Glomerular endothelial cell (primary cell): Measurements from ENCODE around the gene TRIO. TPM values are rescaled to one million over a fixed set of nuclear protein-coding genes. Genes with fewer than 3 reads are reported as not detected.

Source experiments
- DNase-seq: peaks from one replicate; pipeline ENCODE4 v3.0.0-alpha.2; 2011; ENCODE audit warnings: low read depth, low spot score; ENCODE audit errors: extremely low read depth
- total RNA-seq: library from RNA; depleted of rRNA; stranded (reverse); fragments of >200 nt; gene quantifications from 2 replicates; pipeline ENCODE4 v1.2.3, GENCODE V29; 2015

Gene TRIO
- total RNA-seq, 1 donor from 2014 or later: 304 TPM

- no peak for DNase-seq
Measured at GRCh38 chr5:14442536-14442935, 299.4 kb downstream of the TRIO start.

GRCh38 chr5:14443671-14444093 lies 300.5 kb downstream of the TRIO start:
- no peak for DNase-seq

DNA sequence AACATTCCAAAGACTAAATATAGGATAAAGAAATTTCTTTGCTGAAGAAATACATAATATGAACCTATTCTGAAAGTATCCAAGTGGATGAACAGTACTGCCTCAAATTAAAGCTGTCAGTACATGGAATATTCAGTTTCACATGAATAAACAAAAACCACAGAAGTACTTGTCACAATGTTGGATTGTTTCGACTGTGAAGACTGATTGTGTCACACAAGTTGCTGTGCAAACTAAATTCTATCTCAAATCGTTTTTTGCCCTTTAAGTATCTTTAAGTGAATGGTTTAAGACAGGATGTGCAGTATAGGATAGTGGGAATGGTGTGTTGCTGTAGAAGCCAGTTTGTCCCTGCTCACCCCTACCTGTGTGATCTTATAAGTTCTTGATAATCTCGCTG lies 301.0 kb downstream of the TRIO start:
- no peak for DNase-seq

DNA sequence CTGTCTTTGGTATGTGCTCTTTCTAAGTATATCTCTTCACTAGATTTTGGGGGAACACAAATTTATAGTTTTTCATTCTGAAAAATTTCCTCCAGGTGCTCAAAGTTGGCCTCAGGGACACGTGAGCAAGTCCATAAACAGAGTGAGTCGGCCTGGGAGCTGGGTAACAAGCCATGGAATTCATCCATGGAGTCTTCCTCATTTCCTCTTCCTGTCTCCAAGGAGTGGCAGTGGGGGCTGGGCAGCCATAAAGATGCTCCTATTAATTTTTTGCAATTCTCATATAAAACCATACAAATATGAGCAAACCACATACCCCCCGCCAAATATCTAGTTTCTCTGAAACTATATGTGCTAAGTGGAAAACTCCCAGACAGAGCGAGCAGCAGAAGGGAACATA lies 301.9 kb downstream of the TRIO start:
- DNase-seq: no peak

DNA sequence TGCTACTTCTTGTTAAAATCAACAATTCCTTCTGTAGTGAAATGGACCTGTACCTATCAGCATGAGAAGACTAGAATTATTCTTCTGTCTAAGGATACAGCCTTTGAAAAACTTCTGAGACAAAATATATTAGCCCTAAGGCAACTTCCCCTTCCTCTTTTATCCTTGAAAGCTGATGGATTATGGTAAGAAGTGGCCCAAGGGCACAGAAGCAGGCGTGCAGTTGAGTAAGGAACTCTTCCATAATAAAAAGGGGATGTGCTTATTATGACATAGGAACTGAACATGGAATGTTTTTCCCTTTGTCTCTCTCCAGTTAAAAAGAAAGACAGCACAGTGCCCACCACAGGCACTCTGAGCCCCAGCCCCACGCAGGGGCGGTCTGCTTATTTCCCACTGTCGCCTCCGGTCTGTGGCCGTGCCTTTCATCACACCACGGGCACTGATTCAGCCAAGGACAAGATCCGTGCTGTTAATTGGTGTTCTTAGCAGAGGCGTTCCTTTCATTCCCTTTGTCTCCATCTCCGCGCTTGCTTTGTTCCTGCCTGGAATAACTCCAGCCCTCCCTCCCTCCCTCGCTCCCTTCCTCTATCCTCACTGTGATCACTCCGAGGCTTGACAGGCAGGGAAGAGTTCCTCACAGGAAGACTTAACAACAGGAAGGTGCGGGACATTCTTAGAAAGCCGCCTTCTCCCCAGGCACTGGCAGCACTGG lies 302.6 kb downstream of the TRIO start:
- DNase-seq: no peak

DNA sequence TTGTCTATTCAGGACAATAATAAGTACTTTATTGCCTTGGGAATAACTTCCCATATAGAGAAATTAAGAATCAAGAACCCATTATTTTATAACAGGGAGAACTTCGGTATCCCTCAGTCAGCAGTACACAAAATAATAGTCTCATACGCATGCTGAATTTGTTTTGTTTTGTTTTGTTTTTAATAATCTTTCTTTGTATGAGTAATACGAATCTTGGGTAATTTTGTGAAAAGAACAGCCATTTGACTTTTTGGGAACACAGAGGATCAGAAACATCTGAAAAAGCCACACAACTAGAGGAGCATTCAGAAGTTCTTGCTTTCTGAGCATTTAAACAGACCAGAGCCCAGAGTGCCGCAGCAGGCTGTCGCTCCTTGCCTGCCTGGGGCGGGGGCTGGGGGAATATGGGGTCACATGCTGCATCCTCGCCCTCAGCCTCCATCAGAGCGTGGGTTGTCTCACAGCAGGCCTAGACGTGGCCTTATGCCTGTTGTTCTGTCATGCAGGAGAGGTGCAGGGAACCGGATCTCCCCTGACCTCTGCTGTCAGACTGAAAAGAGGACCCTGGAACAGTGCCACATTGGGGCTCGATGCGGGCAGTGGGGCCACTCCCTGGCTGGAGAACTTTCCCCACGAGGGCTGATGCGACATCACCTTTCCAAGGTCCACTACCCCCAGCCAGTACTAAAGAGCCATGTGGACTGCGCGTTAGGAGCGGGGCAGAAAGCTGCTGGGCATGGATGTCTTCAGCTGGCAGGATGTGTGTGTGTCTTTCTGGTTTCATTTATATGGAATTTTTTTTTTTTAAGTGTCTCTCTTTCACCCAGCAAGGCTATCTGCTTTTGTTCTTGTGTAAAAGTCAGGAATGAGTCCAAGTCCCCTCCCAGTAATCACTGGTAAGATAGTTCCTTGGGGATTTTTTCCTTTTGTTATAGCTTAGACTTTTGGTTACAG lies 305.1 kb downstream of the TRIO start:
- DNase-seq: no peak

- no peak for DNase-seq
Measured at GRCh38 chr5:14449052-14449661, 306.0 kb downstream of the TRIO start.

DNA sequence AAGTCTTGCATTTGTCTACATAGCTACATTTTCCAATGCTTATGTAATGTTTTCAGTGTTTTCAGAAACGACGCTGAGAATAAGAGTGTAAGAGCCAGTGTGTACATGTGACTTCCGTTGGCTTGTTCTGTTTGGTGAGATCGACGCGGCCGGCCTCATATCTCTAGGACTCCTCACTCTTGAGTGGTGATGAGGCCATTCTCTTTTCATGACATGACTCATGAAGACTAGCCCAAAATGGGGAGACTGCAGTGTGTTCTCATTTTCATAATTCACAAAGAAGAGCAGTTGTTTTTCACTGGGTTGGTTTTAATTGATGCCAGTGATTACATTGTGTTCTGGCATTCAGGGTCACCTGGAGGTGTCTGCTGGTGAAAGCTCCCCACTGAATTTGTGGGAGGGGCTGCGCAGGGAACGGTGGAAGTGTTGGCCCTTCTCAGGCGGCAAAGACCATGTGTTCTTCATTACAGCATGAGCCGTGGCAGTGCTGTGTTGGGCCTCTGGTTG lies 306.9 kb downstream of the TRIO start:
- no peak for DNase-seq

GRCh38 chr5:14450742-14451141 lies 307.6 kb downstream of the TRIO start:
- no peak for DNase-seq

GRCh38 chr5:14451871-14452270 lies 308.7 kb downstream of the TRIO start:
- no peak for DNase-seq

GRCh38 chr5:14452685-14453454 lies 309.7 kb downstream of the TRIO start:
- DNase-seq: no peak

GRCh38 chr5:14453481-14453880 lies 310.3 kb downstream of the TRIO start:
- DNase-seq: no peak

DNA sequence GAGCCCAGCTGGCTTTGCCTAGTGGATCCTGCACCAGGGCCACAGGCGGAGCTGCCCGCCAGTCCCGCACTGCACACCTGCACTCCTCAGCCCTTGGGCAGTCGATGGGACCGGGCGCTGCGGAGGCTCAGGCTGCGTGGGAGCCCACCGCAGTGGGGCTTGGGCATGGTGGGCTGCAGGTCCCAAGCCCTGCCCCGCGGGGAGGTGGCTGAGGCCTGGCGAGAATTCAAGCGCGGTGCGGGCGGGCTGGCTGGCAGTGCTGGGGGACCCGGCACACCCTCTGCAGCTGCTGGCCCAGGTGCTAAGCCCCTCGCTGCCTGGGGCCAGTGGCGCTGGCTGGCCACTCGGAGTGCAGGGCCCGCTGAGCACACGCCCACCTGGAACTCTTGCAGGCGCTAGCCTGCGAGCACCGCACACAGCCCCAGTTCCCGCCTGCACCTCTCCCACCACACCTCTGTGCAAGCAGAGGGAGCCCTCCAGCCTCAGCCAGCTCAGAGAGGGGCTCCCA lies 312.7 kb downstream of the TRIO start:
- no peak for DNase-seq

GRCh38 chr5:14457476-14457875 lies 314.3 kb downstream of the TRIO start:
- DNase-seq: no peak

GRCh38 chr5:14458414-14458813 lies 315.3 kb downstream of the TRIO start:
- no peak for DNase-seq

DNA sequence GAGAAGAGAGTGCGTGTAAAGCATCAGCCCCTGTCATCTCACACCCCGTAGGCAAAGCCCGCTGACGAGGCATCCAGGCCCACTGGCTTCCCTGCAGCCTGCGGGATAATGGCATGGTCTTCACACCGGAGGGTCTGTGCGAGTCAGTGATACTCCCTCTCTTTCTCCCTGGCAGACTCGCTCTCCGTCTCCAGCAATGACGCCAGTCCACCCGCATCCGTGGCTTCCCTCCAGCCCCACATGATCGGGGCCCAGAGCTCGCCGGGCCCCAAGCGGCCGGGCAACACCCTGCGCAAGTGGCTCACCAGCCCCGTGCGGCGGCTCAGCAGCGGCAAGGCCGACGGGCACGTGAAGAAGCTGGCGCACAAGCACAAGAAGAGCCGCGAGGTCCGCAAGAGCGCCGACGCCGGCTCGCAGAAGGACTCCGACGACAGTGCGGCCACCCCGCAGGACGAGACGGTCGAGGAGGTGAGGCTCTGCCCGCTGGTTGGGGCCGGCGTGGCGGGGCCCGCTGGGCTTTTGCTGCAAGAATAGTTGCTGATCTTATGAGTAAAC lies 317.8 kb downstream of the TRIO start:
- DNase-seq: no peak

GRCh38 chr5:14462681-14463080 lies 319.5 kb downstream of the TRIO start:
- no peak for DNase-seq

DNA sequence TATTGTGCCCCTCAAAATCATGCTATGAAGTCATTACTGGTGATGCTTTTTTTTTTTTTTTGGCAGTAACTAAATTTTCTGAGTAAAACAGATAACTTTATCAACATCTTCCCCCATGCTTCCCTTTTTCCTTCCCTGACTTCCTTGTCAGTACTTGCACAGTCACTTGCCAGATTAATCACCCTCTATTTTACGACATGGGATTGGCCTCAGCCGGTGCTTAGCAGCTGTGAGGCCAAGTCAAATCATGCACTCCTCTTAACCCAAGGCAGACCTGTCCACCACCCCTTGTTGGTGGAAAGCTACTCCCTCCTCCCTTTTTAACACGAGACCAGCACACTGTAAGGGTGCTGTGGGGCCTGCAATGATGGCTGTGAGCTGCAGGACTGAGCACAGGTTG lies 320.5 kb downstream of the TRIO start:
- no peak for DNase-seq

GRCh38 chr5:14464096-14464495 lies 321.0 kb downstream of the TRIO start:
- DNase-seq: no peak

- no peak for DNase-seq
Measured at GRCh38 chr5:14464671-14465070, 321.5 kb downstream of the TRIO start.
